Esophagus squamous epithelium (tissue), 5 donors: ENCODE measurements around the gene PTPRN2. TPM values are rescaled to one million over a fixed set of nuclear protein-coding genes. Genes with fewer than 3 reads are reported as not detected.

Source experiments
- DNase-seq: peaks from one replicate; lab custom pipeline; 2025; lab: John Stamatoyannopoulos, UW
- H3K27ac ChIP-seq, 4 donors: fragments of 200-600 bp; sonication (generic); one replicate each; pipeline ENCODE4 v1.5.1; 2016 to 2019; ENCODE audit warnings: mild to moderate bottlenecking in 1 of 4
- H3K27me3 ChIP-seq, 4 donors: fragments of 200-600 bp; sonication (generic); 1 replicate in 3 of 4; 2 replicates in 1 of 4; pipeline versions ENCODE4 v1.5.1 to v1.6.0; 2017 to 2021; ENCODE audit warnings: antibody characterized with exemption in 1 of 4
- H3K36me3 ChIP-seq, 3 donors: fragments of 200-600 bp; sonication (generic); one replicate each; pipeline ENCODE4 v1.5.1; 2016 to 2019
- H3K4me1 ChIP-seq, 3 donors: fragments of 200-600 bp; sonication (generic); one replicate each; pipeline ENCODE4 v1.5.1; 2017 to 2019
- H3K4me3 ChIP-seq, 4 donors: fragments of 200-600 bp; sonication (generic); 1 replicate in 3 of 4; 2 replicates in 1 of 4; pipeline ENCODE4 v1.5.1; 2016 to 2019; ENCODE audit warnings: mild to moderate bottlenecking in 2 of 4, moderate library complexity in 1 of 4
- H3K9me3 ChIP-seq, 3 donors: fragments of 200-600 bp; sonication (generic); one replicate each; pipeline ENCODE4 v1.5.1; 2016 to 2019
- POLR2A ChIP-seq, 4 donors: fragments of 450-650 bp; IDR thresholded peaks; one replicate each; pipeline ENCODE4 v1.6.1; 2017; ENCODE audit warnings: antibody characterized with exemption in 4 of 4, mild to moderate bottlenecking in 4 of 4, moderate library complexity in 3 of 4
- WGBS, 2 donors: methylation state at CpG; one replicate each; pipeline ENCODE4 v1.1.5; 2018; 5-methylcytosine and 5-hydroxymethylcytosine counted together
- intact Hi-C: fragments of 100-400 bp; cut with DNase I; formaldehyde crosslinking; loops from one replicate; pipeline ENCODE4 v1.15.0; 2022
- total RNA-seq, 4 donors: library from RNA; depleted of rRNA; stranded (reverse); fragments of >200 nt; gene quantifications; one replicate each; pipeline ENCODE4 v1.1.0, GENCODE V29; 2016
- TF ChIP-seq, protein P1 (sequence below), 6 experiments: fragments of 450-650 bp in 4 of 6; fragments of 200-600 bp in 2 of 6; sonication (generic) in 2 of 6; IDR thresholded peaks; one replicate each; pipeline ENCODE4 v1.5.1; 2016 to 2019; ENCODE audit warnings: antibody characterized with exemption in 6 of 6, mild to moderate bottlenecking in 4 of 6, moderate library complexity in 4 of 6
- donor health status: DM: yes; HTN: yes; CAD: no.

PTPRN2 gene
- total RNA-seq, 4 donors from 2014 or later, result 0.38 to 2.7 (median 1.0) TPM

DNA sequence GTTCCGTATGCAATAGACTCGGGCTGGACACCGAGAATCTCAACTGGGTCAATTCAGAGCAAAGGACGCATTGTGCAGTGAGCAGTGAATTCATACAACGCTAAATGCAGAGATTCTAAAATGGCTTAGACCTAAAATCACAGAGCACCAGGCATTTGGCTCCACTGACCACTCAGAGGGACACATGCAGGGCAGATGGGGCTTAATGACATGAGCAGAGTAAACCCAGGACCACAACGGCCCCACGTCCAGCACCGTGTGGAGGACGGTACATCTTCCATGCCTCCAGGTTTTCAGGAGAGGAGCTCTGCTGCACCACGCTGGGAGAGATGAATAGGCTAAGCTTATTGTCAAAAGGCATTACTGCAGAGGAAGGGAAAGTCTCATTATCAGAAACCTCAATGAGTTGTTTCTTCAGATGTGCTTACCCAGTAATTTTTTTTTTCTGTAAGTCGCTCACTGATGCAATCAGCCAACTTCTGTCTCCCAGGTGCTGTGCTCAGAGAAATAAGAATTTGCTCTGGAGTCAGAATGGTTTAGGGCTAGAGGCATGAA, 555.0 kb downstream of the PTPRN2 start:
- Histone ChIP-seq H3K27ac (no peak overlapping the region), H3K36me3 (no peaks in the 10 kb centered on the region), H3K4me3 (no peak overlapping the region), H3K27me3 (peaks cover 0 to 4% (median 0%) of the 10 kb centered on the region in 4 donors), H3K4me1 (no peaks in the 10 kb centered on the region), H3K9me3 (peaks cover 0 to 4% (median 0%) of the 10 kb centered on the region in 3 donors)
- WGBS, 2 donors, result 77 to 83% methylated on average over 11 of the region's 11 CpGs
- no peak for TF ChIP-seq POLR2A (IDR thresholded peaks at IDR 0.05)
- TF ChIP-seq, protein P1, sequence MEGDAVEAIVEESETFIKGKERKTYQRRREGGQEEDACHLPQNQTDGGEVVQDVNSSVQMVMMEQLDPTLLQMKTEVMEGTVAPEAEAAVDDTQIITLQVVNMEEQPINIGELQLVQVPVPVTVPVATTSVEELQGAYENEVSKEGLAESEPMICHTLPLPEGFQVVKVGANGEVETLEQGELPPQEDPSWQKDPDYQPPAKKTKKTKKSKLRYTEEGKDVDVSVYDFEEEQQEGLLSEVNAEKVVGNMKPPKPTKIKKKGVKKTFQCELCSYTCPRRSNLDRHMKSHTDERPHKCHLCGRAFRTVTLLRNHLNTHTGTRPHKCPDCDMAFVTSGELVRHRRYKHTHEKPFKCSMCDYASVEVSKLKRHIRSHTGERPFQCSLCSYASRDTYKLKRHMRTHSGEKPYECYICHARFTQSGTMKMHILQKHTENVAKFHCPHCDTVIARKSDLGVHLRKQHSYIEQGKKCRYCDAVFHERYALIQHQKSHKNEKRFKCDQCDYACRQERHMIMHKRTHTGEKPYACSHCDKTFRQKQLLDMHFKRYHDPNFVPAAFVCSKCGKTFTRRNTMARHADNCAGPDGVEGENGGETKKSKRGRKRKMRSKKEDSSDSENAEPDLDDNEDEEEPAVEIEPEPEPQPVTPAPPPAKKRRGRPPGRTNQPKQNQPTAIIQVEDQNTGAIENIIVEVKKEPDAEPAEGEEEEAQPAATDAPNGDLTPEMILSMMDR (IDR thresholded peaks at IDR 0.05), result no peak
- no peak for DNase-seq
- intact Hi-C loops, result no loop called here

DNA sequence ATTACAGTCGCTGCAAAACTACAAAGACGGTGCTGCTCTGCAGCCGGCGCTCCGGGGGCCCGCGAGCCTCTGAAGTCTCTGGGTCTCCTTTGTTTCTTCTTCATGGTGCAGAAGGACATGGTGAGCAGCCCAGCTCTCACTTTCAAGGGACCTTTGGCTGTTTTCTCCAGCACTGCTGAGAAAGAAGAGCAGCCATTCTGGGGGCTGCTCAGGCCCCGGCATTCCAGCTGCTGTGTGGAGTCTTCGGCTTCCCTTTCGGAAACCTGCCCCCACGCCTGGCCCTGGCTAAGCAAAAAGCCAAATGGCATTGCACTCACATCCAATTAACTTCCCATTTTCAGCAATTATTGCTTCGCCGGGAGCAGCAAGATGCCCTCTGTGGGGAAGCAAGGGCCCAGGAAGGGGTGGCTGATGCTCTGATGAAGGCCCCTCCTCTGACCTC, 555.7 kb downstream of the PTPRN2 start:
- H3K9me3 ChIP-seq, result peaks cover 0 to 4% (median 0%) of the 10 kb centered on the region in 3 donors
- DNase-seq, result no peak
- no peak overlapping the region for H3K4me3 ChIP-seq
- 47 to 65% methylated on average over 8 to 13 of the region's 13 CpGs for WGBS, 2 donors
- H3K27ac ChIP-seq, result no peak overlapping the region
- no peaks in the 10 kb centered on the region for H3K36me3 ChIP-seq
- intact Hi-C loops, result no loop called here
- TF ChIP-seq POLR2A (IDR thresholded peaks at IDR 0.05), result no peak
- TF ChIP-seq, protein P1 (IDR thresholded peaks at IDR 0.05), result no peak
- peaks cover 0 to 4% (median 0%) of the 10 kb centered on the region in 4 donors for H3K27me3 ChIP-seq
- no peaks in the 10 kb centered on the region for H3K4me1 ChIP-seq

DNA sequence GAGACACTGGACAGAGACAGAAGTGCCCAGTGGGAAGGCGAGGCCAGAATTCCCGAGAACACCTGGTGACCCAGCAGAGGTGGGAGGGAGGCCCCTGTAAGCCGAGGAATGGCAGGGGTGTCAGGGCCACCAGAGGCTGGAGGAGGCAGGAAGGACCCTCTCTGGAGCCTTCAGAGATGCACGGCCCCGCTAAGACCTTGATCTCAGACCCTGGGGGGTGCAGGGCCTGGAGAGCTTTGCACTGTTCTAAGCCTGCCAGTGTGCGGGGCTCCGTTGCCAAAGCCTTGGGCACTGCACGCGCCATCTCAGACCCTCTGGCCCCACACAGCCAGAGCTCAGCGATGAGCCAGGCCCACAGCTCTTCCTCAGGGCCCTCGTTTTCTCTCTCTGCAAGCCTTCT, 557.1 kb downstream of the PTPRN2 start:
- intact Hi-C loops, result no loop called here
- Histone ChIP-seq H3K4me3 (no peak overlapping the region), H3K27me3 (peaks cover 0 to 4% (median 0%) of the 10 kb centered on the region in 4 donors), H3K9me3 (peaks cover 0 to 4% (median 0%) of the 10 kb centered on the region in 3 donors), H3K4me1 (no peaks in the 10 kb centered on the region), H3K36me3 (no peaks in the 10 kb centered on the region), H3K27ac (no peak overlapping the region)
- WGBS, 2 donors, result 74 to 83% methylated on average over 5 to 10 of the region's 11 CpGs
- DNase-seq, result no peak
- no peak for TF ChIP-seq POLR2A (IDR thresholded peaks at IDR 0.05)
- TF ChIP-seq, protein P1 (IDR thresholded peaks at IDR 0.05), result no peak

DNA sequence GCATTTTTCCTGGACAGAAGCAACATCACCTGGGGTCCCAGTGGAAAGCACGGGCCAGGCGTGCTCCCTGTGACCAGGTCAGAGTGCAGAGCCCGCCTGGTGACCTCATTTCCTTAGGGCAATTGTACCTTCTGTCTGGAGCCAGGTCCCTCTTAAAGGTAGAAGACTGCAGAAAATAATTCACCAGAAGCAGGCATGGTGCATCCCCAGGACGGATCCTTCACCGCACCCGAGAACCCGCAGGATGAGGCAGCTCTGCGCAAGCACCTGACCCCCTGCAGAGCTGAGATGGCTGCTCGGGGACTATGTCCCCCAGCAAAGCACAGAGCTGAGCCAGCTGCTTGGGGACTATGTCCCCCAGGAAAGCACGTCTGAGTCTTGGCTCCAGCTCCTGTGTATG, 557.6 kb downstream of the PTPRN2 start:
- Histone ChIP-seq H3K4me1 (no peaks in the 10 kb centered on the region), H3K4me3 (no peak overlapping the region), H3K27me3 (peaks cover 0 to 4% (median 0%) of the 10 kb centered on the region in 4 donors), H3K9me3 (peaks cover 0 to 4% (median 0%) of the 10 kb centered on the region in 3 donors), H3K36me3 (no peaks in the 10 kb centered on the region), H3K27ac (no peak overlapping the region)
- no peak for DNase-seq
- 73 to 88% methylated on average over 6 to 7 of the region's 10 CpGs for WGBS, 2 donors
- intact Hi-C loops, result no loop called here
- TF ChIP-seq POLR2A (IDR thresholded peaks at IDR 0.05), result no peak
- TF ChIP-seq, protein P1 (IDR thresholded peaks at IDR 0.05), result no peak

DNA sequence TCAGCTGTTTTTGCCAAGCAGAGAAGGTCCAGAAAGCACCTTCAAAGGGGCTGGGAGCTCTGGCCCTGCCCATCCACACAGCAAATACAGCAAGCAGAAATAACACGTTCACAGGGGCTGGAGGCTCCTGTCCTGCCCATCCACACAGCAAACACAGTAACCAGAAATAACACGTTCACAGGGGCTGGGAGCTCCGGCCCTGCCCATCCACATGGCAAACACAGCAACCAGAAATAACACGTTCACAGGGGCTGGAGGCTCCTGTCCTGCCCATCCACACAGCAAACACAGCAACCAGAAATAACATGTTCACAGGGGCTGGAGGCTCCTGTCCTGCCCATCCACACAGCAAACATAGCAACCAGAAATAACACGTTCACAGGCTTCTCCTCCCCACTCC, 558.1 kb downstream of the PTPRN2 start:
- Histone ChIP-seq H3K4me3 (no peak overlapping the region), H3K27me3 (peaks cover 0 to 4% (median 0%) of the 10 kb centered on the region in 4 donors), H3K4me1 (no peaks in the 10 kb centered on the region), H3K36me3 (no peaks in the 10 kb centered on the region), H3K27ac (no peak overlapping the region), H3K9me3 (peaks cover 0 to 4% (median 0%) of the 10 kb centered on the region in 3 donors)
- no peak for DNase-seq
- intact Hi-C loops, result no loop called here
- TF ChIP-seq, protein P1 (IDR thresholded peaks at IDR 0.05), result no peak
- TF ChIP-seq POLR2A (IDR thresholded peaks at IDR 0.05), result no peak
- 30 to 36% methylated on average over 3 to 5 of the region's 5 CpGs for WGBS, 2 donors
